Measurements from ENCODE around the gene KITLG. TPM values are rescaled to one million over a fixed set of nuclear protein-coding genes. Genes with fewer than 3 reads are reported as not detected.
"Not testable (repeated sequence)": the region's sequence is repeated elsewhere in the genome, so short reads cannot be mapped to it uniquely, and the experiment has no call there.

Gene KITLG
- total RNA-seq, 1 donor from 2014 or later: 0.16 TPM

DNA sequence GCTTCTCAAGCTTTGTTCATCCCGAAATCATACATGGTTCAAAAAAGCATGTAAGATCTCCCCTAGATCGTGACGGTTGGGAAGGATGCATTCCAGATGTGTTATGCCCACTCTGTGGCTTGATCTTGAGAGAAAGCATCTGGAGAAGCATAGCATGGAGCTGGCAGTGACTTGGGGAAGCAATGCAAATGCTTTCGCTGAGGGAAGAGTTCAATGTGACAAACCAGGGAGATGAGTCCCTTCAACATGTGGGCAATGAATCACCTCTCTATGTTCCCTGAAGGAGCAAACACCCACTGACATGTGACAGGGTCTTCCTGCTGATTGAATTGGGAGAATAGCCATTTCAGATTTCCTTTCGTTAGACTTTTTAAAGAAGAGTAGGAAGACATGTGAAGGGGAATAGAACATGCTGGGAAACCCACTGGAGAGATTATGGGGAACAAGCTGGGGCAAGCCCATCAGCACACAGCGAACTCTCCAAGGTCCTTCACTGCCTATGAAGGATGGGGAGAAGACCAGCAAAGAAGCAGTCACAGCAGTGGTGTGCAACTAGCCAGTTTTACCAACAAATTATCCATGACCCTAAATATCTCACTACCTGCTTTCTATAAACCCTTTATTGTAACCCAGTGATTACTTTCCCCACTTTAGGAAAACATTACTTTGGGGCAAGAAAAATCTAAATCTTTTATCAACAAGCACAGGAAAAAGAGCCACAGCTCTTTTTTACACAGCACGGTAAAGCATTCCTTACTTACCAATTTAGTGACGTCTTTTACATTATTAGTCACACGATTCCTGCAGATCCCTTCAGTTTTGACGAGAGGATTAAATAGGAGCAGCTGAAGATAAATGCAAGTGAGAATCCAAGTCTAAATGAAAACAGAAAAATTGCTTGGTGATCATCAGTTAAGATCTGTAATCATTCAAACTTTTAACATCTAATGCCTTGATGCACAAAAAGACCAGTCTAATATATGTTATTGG lies 35.0 kb downstream of the KITLG start:
- intact Hi-C loops (cut with micrococcal nuclease): no loop called here

- intact Hi-C loops (cut with micrococcal nuclease): no loop called here
Observed at GRCh38 chr12:88539893-88540292, 40.4 kb downstream of the KITLG start.

- intact Hi-C loops (cut with micrococcal nuclease): no loop called here
Observed at GRCh38 chr12:88538697-88539096, 41.6 kb downstream of the KITLG start.

GRCh38 chr12:88538250-88538649 lies 42.0 kb downstream of the KITLG start:
- intact Hi-C loops (cut with micrococcal nuclease): no loop called here

DNA sequence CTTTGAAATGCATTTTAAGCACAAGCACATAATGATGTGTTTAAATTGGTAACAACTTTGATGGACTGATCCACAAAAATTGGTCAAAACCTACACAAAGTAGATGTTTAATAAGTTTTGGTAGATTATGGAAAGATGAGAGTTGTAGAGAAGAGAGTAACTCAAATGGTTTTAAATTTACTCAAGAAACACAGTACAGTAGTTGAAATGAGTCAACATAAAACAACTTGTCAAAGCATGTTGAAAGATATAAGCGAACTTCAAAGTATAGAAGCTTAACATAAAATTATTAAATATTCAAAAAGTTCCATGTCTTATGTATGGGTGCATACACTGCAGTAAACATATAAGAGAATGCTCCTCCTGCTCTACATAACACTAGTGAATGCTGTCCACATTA lies 49.4 kb downstream of the KITLG start:
- intact Hi-C loops (cut with micrococcal nuclease): no loop called here

DNA sequence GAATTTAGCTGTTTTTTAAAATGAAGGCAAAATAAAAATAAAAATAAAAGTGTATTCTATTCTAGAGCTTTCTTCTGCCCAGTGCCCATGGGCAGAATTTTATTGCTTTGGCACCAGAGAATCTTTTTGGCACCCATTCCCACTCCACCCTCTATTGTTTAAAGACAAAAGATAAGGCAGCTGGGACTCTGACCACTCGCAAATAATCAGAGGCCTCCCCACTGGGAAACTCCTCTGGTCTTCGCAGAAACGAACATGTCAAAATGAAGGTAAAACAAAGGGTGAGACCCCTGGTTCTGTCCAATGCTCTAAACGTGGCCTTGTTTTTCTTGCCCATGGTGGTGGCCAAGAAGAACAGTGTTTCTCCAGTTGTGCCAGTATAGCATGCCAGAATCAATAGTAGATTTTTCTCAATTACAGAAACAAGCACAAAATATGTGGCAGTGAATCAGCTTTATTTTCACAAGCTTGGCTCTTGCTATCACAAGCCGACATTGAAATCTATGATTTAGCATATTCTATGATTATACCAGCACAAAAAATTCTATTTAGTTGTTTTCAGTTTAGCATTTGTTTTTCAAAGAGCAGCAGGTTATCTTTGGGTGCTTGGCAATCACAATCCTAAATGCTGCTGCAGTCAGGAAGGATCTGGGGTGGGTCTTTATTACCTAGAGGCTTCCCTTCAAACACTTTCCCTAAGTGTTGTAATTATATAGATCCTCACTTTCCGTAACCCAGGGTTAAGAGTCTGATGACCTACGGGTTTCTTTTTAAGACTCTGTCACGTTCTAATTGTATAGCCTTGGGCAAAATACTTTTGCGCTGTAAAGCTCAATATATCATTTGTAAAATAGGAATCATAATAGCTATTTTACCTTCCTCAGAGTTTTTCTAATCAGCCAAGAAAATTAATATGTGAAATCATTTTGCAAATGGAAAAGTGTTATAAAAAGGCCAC lies 50.5 kb downstream of the KITLG start:
- intact Hi-C loops (cut with micrococcal nuclease): no loop called here

GRCh38 chr12:88522961-88523360 lies 57.3 kb downstream of the KITLG start:
- intact Hi-C loops (cut with micrococcal nuclease): no loop called here

DNA sequence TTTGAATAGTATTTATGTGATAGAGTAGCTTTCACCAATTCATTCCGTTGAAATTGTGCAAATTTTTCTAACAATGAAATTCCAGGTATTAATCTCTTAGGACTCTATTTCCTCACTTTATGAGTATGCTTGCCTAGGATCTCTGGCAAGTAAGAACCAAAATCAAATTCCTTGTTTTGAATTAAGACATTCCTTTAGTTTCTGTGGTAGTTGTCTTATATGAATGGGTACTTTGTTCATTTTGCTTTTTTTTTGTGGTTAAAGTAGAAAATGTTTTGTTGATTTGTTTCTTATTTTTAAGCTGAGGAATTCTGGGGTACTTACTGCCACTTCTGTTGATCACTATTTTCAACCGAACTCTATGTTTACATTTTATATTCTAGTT lies 59.8 kb downstream of the KITLG start:
- intact Hi-C loops (cut with micrococcal nuclease): no loop called here

- intact Hi-C loops (cut with micrococcal nuclease): no loop called here
Observed at GRCh38 chr12:88519802-88520435, 60.4 kb downstream of the KITLG start.

DNA sequence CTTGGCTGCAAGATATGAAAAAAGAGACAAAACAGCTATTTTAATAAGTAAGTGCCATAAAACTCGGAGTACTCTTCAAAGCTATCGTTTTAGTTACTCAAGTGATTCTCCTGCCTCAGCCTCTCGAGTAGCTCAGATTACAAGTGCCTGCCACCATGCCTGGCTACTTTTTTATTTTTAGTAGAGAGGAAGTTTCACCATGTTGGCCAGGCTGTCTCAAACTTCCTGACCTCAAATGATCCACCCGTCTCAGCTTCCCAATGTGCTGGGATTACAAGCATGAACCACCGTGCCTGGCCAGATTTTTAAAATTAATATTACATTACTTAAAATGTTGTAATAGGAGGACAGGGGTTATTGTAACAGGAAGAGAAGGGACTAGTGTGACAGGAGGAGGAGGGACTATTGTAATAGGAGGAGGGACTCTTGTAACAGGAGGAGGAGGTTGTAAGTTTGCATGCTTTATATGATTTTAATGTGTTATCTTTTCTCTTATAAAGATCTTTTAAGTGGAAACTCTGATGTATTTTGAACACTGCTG lies 61.3 kb downstream of the KITLG start:
- intact Hi-C loops (cut with micrococcal nuclease): no loop called here

DNA sequence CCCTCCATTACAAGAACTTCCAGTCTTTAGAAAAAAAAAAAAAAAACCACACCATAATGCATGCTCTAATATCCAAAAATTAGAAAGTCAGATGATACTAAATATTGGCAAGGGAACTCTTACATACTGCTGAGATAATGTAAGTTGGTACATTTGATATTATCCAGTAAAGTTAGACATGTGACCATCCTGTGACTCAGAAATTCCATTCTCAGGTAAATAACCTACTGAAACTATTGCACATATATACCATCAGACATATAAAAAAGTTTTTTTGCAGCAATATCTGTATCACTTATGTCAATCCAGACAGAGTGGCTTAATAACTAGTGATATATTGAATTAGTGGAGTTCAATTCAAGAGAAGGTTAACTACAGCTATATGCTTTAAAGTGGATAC lies 63.5 kb downstream of the KITLG start:
- intact Hi-C loops (cut with micrococcal nuclease): no loop called here

- intact Hi-C loops (cut with micrococcal nuclease): no loop called here
Observed at GRCh38 chr12:88510843-88511242, 69.4 kb downstream of the KITLG start.

- intact Hi-C loops (cut with micrococcal nuclease): no loop called here
Observed at GRCh38 chr12:88509851-88510250, 70.4 kb downstream of the KITLG start.

DNA sequence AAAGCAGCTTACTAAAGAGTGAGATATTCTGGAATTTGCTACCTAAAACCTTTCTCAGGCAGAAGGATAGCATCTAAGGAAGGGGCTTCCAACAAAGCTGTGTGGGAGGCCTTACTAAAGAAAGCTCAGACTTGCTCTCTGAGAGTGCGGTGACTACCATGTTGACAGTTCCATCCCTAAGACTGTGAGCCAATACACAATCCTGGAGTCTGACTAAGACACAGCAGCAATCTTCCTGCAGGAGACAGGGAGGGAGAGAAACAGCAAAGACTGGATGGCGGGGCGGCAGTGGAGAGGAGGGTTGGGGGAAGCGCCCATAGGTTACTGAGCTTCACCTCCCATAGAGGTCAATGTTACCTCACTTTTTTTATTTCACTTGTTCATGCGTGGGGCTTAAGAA lies 70.9 kb downstream of the KITLG start:
- intact Hi-C loops (cut with micrococcal nuclease): no loop called here

DNA sequence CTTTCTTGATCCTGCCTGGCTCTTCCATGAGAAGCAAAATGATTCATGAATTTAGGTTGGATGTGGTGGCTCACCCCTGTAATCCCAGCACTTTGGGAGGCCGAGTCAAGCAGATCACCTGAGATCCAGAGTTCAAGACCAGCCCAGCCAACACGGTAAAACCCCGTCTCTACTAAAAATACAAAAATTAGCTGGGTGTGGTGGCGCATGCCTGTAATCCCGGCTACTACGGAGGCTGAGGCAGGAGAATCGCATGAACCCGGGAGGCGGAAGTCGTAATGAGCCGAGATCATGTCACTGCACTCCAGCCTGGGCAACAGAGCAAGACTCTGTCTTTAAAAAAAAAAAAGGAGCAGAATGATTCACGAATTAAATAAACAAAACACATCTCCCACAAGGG lies 72.4 kb downstream of the KITLG start:
- intact Hi-C loops (cut with micrococcal nuclease): not testable (repeated sequence)

GRCh38 chr12:88507270-88507669 lies 73.0 kb downstream of the KITLG start:
- intact Hi-C loops (cut with micrococcal nuclease): no loop called here

DNA sequence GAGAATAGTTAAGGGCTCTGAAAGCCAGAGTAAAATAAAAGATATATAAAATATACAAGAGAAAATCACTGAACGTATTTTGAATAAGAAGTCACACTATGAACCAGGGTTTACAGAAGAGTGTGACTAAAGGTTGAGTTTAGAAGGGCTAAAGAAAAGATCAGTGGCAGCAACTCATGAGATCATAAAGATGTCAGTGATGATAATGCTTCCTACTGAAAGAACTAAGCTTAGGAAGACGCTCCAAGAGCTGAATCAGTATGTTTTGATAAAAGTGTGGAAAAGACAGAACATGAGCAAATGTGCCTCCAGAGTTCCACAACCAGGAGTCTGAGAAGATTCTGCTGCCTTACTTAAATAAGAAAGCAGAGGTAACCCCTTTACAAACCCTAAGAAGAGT lies 74.6 kb downstream of the KITLG start:
- intact Hi-C loops (cut with micrococcal nuclease): no loop called here

DNA sequence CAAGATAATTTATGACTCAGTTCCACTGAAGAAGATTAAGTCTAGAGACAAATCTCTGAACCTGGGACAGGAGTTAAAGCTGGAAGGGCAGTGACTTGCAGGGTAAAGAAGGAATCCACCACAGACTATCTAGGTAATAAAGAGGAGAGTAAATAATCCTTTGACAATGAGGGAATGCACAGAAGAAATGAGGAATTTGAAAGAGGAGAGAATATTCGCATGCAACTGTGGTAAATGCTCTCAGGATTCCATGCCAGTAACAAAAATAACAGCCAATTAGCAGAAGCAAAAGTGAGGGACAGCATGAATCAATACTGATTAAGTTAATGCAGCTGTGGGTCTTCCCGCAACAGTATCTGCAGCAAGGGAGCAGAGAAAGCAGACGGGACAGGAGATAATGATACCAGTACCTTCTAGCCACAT lies 77.0 kb downstream of the KITLG start:
- intact Hi-C loops (cut with micrococcal nuclease): no loop called here

DNA sequence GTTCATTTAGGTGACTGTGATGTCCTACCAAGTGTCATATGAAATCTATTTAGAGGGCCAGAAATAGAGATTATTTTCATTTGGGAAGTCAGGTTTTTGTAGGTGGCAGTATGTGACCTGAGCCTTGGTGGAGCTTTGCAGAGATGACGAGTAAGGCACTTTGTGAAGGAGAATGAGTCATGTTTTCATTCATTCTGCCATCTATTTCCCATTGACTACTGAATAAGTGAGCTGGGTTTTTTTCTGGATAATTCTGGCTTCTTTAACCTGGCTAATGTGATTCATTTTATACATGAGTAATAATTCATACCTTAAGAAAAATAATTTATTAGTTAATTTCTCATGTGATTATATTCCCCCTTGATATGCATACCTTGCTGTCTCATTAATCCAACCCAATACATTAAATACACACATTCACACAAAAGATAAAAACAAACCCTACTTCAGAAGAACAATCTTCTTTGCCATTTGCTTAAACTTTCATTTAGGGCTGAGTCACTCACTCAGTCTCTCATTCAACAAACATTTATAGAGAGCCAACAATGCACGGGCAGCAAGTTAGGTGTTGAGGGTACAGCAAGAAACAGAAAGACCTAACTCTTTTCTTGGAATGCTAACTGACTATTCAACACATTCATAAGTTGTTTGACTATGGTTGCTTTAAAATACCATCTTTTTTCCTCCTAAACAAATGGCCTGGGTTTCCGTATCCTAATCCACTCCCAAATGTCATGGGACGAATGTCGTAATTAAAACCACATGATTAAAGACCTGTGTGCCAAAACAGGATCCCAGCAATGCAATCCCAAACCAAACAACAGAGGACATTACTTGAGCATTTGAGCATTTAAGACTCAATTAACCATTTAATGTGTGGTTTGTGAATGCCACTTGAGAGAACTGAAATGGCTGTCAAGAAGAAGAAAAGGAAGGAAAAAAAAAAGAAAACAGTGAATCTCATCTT lies 78.0 kb downstream of the KITLG start:
- intact Hi-C loops (cut with micrococcal nuclease): no loop called here

- intact Hi-C loops (cut with micrococcal nuclease): no loop called here
Observed at GRCh38 chr12:88496891-88497371, 83.3 kb downstream of the KITLG start.
